ENCODE data around the gene FNDC5. TPM values are rescaled to one million over a fixed set of nuclear protein-coding genes. Genes with fewer than 3 reads are reported as not detected.

Gene FNDC5
- total RNA-seq, 1 donor from 2014 or later = 9.6 TPM

- Mint-ChIP-seq H3K4me3 (peak overlapping the region; percentile 58), H3K36me3 (no peaks in the 10 kb centered on the region), H3K27ac (no peak overlapping the region), H3K27me3 (ENCODE audit: insufficient read depth, low read depth) (peaks cover 55% of the 10 kb centered on the region), H3K4me1 (peaks cover 15% of the 10 kb centered on the region), H3K9me3 (no peaks in the 10 kb centered on the region)
- Histone ChIP-seq H3K9me3 (ENCODE audit: low read depth) (no peaks in the 10 kb centered on the region), H3K27me3 (peaks cover 65% of the 10 kb centered on the region), H4K20me1 (ENCODE audit: low read depth) (peaks cover 40% of the 10 kb centered on the region), H3K4me2 (peak overlapping the region; percentile 78), H3K4me1 (peaks cover 16% of the 10 kb centered on the region), H2AFZ (replicated peaks) (no peak overlapping the region), H3K9ac (no peak overlapping the region), H3K27ac (no peak overlapping the region), H3K4me3 (no peak overlapping the region), H3K36me3 (no peaks in the 10 kb centered on the region), H3K79me2 (ENCODE audit: low read depth) (no peaks in the 10 kb centered on the region), H3F3A (ENCODE audit: low read depth) (no peaks in the 10 kb centered on the region)
- no peak for TF ChIP-seq EZH2 (IDR thresholded peaks at IDR 0.05)
- TF ChIP-seq CTCF (IDR thresholded peaks at IDR 0.05) = no peak
- no peak for TF ChIP-seq EZH2phosphoT487 (IDR thresholded peaks at IDR 0.05)
- peak; percentile 21 for DNase-seq (ENCODE audit: low spot score)
These were observed 14.9 kb upstream of the FNDC5 start for GRCh38 chr1:32885676-32886003.

GRCh38 chr1:32884726-32885125, 14.0 kb upstream of the FNDC5 start:
- Mint-ChIP-seq H3K27me3 (ENCODE audit: insufficient read depth, low read depth) (peaks cover 54% of the 10 kb centered on the region), H3K27ac (no peak overlapping the region), H3K9me3 (no peaks in the 10 kb centered on the region), H3K4me1 (peaks cover 13% of the 10 kb centered on the region), H3K36me3 (no peaks in the 10 kb centered on the region), H3K4me3 (no peak overlapping the region)
- Histone ChIP-seq H3F3A (ENCODE audit: low read depth) (no peaks in the 10 kb centered on the region), H3K9ac (no peak overlapping the region), H3K36me3 (no peaks in the 10 kb centered on the region), H3K79me2 (ENCODE audit: low read depth) (no peaks in the 10 kb centered on the region), H3K9me3 (ENCODE audit: low read depth) (no peaks in the 10 kb centered on the region), H2AFZ (replicated peaks) (no peak overlapping the region), H3K4me2 (no peak overlapping the region), H3K4me1 (peaks cover 16% of the 10 kb centered on the region), H4K20me1 (ENCODE audit: low read depth) (peaks cover 31% of the 10 kb centered on the region), H3K27ac (no peak overlapping the region), H3K4me3 (no peak overlapping the region), H3K27me3 (peaks cover 59% of the 10 kb centered on the region)
- TF ChIP-seq CTCF (IDR thresholded peaks at IDR 0.05) (no peak), EZH2 (IDR thresholded peaks at IDR 0.05) (no peak), EZH2phosphoT487 (IDR thresholded peaks at IDR 0.05) (no peak)
- no peak for DNase-seq (ENCODE audit: low spot score)

GRCh38 chr1:32884032-32884372, 13.3 kb upstream of the FNDC5 start:
- no peaks in the 10 kb centered on the region for H3K36me3 Mint-ChIP-seq
- TF ChIP-seq CTCF (IDR thresholded peaks at IDR 0.05) (no peak), EZH2phosphoT487 (IDR thresholded peaks at IDR 0.05) (no peak)

More at GRCh38 chr1:32884032-32884372, 13.3 kb upstream of the FNDC5 start:
- no peaks in the 10 kb centered on the region for H3F3A ChIP-seq (ENCODE audit: low read depth)
- H3K9me3 Mint-ChIP-seq = no peaks in the 10 kb centered on the region
- peaks cover 27% of the 10 kb centered on the region for H4K20me1 ChIP-seq (ENCODE audit: low read depth)
- peaks cover 13% of the 10 kb centered on the region for H3K4me1 Mint-ChIP-seq
- H3K4me3 ChIP-seq = no peak overlapping the region
- no peaks in the 10 kb centered on the region for H3K36me3 ChIP-seq
- no peaks in the 10 kb centered on the region for H3K79me2 ChIP-seq (ENCODE audit: low read depth)
- no peaks in the 10 kb centered on the region for H3K9me3 ChIP-seq (ENCODE audit: low read depth)
- H3K9ac ChIP-seq = no peak overlapping the region
- no peak overlapping the region for H3K27ac Mint-ChIP-seq
- H3K27me3 ChIP-seq = peaks cover 52% of the 10 kb centered on the region
- no peak overlapping the region for H3K27ac ChIP-seq
- H3K4me3 Mint-ChIP-seq = no peak overlapping the region
- H3K4me1 ChIP-seq = peaks cover 16% of the 10 kb centered on the region
- DNase-seq (ENCODE audit: low spot score) = no peak
- no peak overlapping the region for H3K4me2 ChIP-seq
- peaks cover 50% of the 10 kb centered on the region for H3K27me3 Mint-ChIP-seq (ENCODE audit: insufficient read depth, low read depth)
- H2AFZ ChIP-seq (replicated peaks) = no peak overlapping the region
